ENCODE measurements around the gene NFIC. TPM values are rescaled to one million over a fixed set of nuclear protein-coding genes. Genes with fewer than 3 reads are reported as not detected.

The NFIC gene
- total RNA-seq, 1 experiment from 2014 or later = 85.5 TPM

GRCh38 chr19:3470500-3471128, 104.2 kb downstream of the NFIC start:
- TF ChIP-seq CTCF (IDR thresholded peaks at IDR 0.05; ENCODE audit: unreplicated experiment) = no peak
- CTCF ChIA-PET = interaction anchor here (0.5 to 5.1 kb wide), 9 partner anchors 9 to 882 kb away, joined by 3 to 55 read pairs (median 5); no protein-coding TSS in a partner anchor

GRCh38 chr19:3471954-3472655, 105.7 kb downstream of the NFIC start:
- Mint-ChIP-seq H3K36me3 (ENCODE audit: insufficient read depth, unreplicated experiment) (peaks cover 18% of the 10 kb centered on the region), H3K27me3 (ENCODE audit: insufficient read depth, unreplicated experiment) (no peaks in the 10 kb centered on the region), H3K27ac (ENCODE audit: low read depth, unreplicated experiment) (no peak overlapping the region), H3K4me1 (ENCODE audit: insufficient read depth, unreplicated experiment) (peaks cover 6% of the 10 kb centered on the region), H3K4me3 (ENCODE audit: unreplicated experiment) (no peak overlapping the region), H3K9me3 (ENCODE audit: unreplicated experiment) (no peaks in the 10 kb centered on the region)
- CTCF ChIA-PET = interaction anchor here (0.6 to 5.1 kb wide), 38 partner anchors 8 to 719 kb away, joined by 3 to 55 read pairs (median 4); partner anchors contain the start of genes DOHH and SMIM44
- no TSS peak for BruUV-seq (replicated peaks)
- intact Hi-C loops (cut with micrococcal nuclease) = loop anchor here (1.0 kb wide), 2 partner anchors 43 to 167 kb away; no protein-coding TSS in a partner anchor
- peak; percentile 34 for DNase-seq (ENCODE audit: unreplicated experiment)
- POLR2A ChIA-PET = interaction anchor here (0.8 to 1.7 kb wide), 2 partner anchors 42 to 167 kb away, joined by 3 to 10 read pairs; no protein-coding TSS in a partner anchor
- TF ChIP-seq CTCF (IDR thresholded peaks at IDR 0.05; ENCODE audit: unreplicated experiment) = peak; percentile 79

More at GRCh38 chr19:3470500-3471128, 104.2 kb downstream of the NFIC start:
- Mint-ChIP-seq H3K36me3 (ENCODE audit: insufficient read depth, unreplicated experiment) (peaks cover 30% of the 10 kb centered on the region), H3K9me3 (ENCODE audit: unreplicated experiment) (no peaks in the 10 kb centered on the region), H3K27ac (ENCODE audit: low read depth, unreplicated experiment) (no peak overlapping the region), H3K4me1 (ENCODE audit: insufficient read depth, unreplicated experiment) (peaks cover 6% of the 10 kb centered on the region), H3K4me3 (ENCODE audit: unreplicated experiment) (no peak overlapping the region), H3K27me3 (ENCODE audit: insufficient read depth, unreplicated experiment) (no peaks in the 10 kb centered on the region)
- POLR2A ChIA-PET = interaction anchor here (0.7 to 2.3 kb wide), 6 partner anchors 12 to 169 kb away, joined by 3 to 7 read pairs (median 4); partner anchors contain the start of gene SMIM44
- DNase-seq (ENCODE audit: unreplicated experiment) = no peak
- BruUV-seq (replicated peaks) = no TSS peak
- intact Hi-C loops (cut with micrococcal nuclease) = no loop called here

GRCh38 chr19:3474010-3474409, 107.6 kb downstream of the NFIC start:
- Mint-ChIP-seq H3K4me3 (ENCODE audit: unreplicated experiment) (no peak overlapping the region), H3K27ac (ENCODE audit: low read depth, unreplicated experiment) (no peak overlapping the region)
- intact Hi-C loops (cut with micrococcal nuclease) = no loop called here

More at GRCh38 chr19:3474010-3474409, 107.6 kb downstream of the NFIC start:
- Mint-ChIP-seq H3K4me1 (ENCODE audit: insufficient read depth, unreplicated experiment) (peaks cover 6% of the 10 kb centered on the region), H3K9me3 (ENCODE audit: unreplicated experiment) (no peaks in the 10 kb centered on the region), H3K36me3 (ENCODE audit: insufficient read depth, unreplicated experiment) (peaks cover 6% of the 10 kb centered on the region), H3K27me3 (ENCODE audit: insufficient read depth, unreplicated experiment) (no peaks in the 10 kb centered on the region)
- POLR2A ChIA-PET = no interaction called here
- TF ChIP-seq CTCF (IDR thresholded peaks at IDR 0.05; ENCODE audit: unreplicated experiment) = no peak
- no TSS peak for BruUV-seq (replicated peaks)
- no peak for DNase-seq (ENCODE audit: unreplicated experiment)
- CTCF ChIA-PET = interaction anchor here (0.7 to 4.2 kb wide), 6 partner anchors 9 to 345 kb away, joined by 3 to 51 read pairs (median 6); partner anchors contain the start of gene SMIM44

Measured in MCF 10A (cell line).